HepG2 (cell line): ENCODE measurements around the gene PDYN. TPM values are rescaled to one million over a fixed set of nuclear protein-coding genes. Genes with fewer than 3 reads are reported as not detected.

Source experiments
- ATAD3A ChIP-seq: sonication (generic); formaldehyde crosslinking; IDR thresholded peaks from 2 replicates; pipeline ENCODE4 v1.4.0; 2020; ENCODE audit warnings: missing genetic modification reagents
- CREBL2 ChIP-seq: sonication (generic); formaldehyde crosslinking; IDR thresholded peaks from 2 replicates; pipeline ENCODE4 v1.8.1; 2023; ENCODE audit warnings: missing genetic modification reagents, mild to moderate bottlenecking, borderline replicate concordance
- CSRNP1 ChIP-seq: sonication (generic); formaldehyde crosslinking; IDR thresholded peaks from 2 replicates; pipeline ENCODE4 v1.8.1; 2023; ENCODE audit warnings: mild to moderate bottlenecking, missing genetic modification reagents
- ESRRA ChIP-seq: sonication (generic); formaldehyde crosslinking; IDR thresholded peaks from 2 replicates; pipeline ENCODE4 v1.5.1; 2020; ENCODE audit warnings: mild to moderate bottlenecking, low read depth, missing genetic modification reagents
- GTF2F1 ChIP-seq: fragments of 150-350 bp; IDR thresholded peaks from 2 replicates; pipeline ENCODE4 v1.6.1; 2014; ENCODE audit warnings: low read length
- HIVEP1 ChIP-seq: sonication (generic); formaldehyde crosslinking; IDR thresholded peaks from 2 replicates; pipeline ENCODE4 v1.4.0; 2020; ENCODE audit warnings: mild to moderate bottlenecking, missing genetic modification reagents
- HNRNPLL ChIP-seq: fragments of 200-400 bp; formaldehyde crosslinking; IDR thresholded peaks from 2 replicates; pipeline ENCODE4 v1.6.1; 2017; ENCODE audit warnings: mild to moderate bottlenecking, low read depth, low read length; ENCODE audit not compliant: poor library complexity, severe bottlenecking
- MYC ChIP-seq: sonication (generic); formaldehyde crosslinking; IDR thresholded peaks from 2 replicates; pipeline ENCODE4 v1.9.0; 2021; ENCODE audit warnings: missing genetic modification reagents, borderline replicate concordance
- NFE2L2 ChIP-seq: fragments of 150-350 bp; IDR thresholded peaks from 2 replicates; pipeline ENCODE4 v1.6.1; 2014; ENCODE audit warnings: low read length
- POLR2AphosphoS5 ChIP-seq: IDR thresholded peaks from 2 replicates; pipeline ENCODE4 v1.6.1; 2012; ENCODE audit warnings: low read depth, low read length
- SAP130 ChIP-seq: IDR thresholded peaks from 2 replicates; pipeline ENCODE4 v1.6.1; 2016; ENCODE audit warnings: low read depth
- SP140L ChIP-seq: sonication (generic); formaldehyde crosslinking; IDR thresholded peaks from 2 replicates; pipeline ENCODE4 v1.4.0; 2020; ENCODE audit warnings: missing genetic modification reagents, borderline replicate concordance
- TFDP1 ChIP-seq: IDR thresholded peaks from 2 replicates; pipeline ENCODE4 v1.6.1; 2016; ENCODE audit warnings: missing compliant biosample characterization, missing genetic modification reagents, borderline replicate concordance
- ZBTB34 ChIP-seq: sonication (generic); formaldehyde crosslinking; IDR thresholded peaks from 2 replicates; pipeline ENCODE4 v1.8.0; 2022; ENCODE audit warnings: mild to moderate bottlenecking, missing genetic modification reagents
- ZMYM2 ChIP-seq: sonication (generic); formaldehyde crosslinking; IDR thresholded peaks from 2 replicates; pipeline ENCODE4 v1.8.0; 2022; ENCODE audit warnings: mild to moderate bottlenecking, missing genetic modification reagents
- ZNF12 ChIP-seq: sonication (generic); formaldehyde crosslinking; IDR thresholded peaks from 2 replicates; pipeline ENCODE4 v1.5.0; 2020; ENCODE audit warnings: missing genetic modification reagents
- ZNF136 ChIP-seq: sonication (generic); formaldehyde crosslinking; IDR thresholded peaks from 2 replicates; pipeline ENCODE4 v1.8.1; 2022; ENCODE audit warnings: low read depth, mild to moderate bottlenecking, moderate library complexity, missing genetic modification reagents
- ZNF256 ChIP-seq: sonication (generic); formaldehyde crosslinking; conservative IDR thresholded peaks from 2 replicates; pipeline ENCODE4 v1.4.0; 2020; ENCODE audit warnings: missing genetic modification reagents
- ZNF274 ChIP-seq: sonication (generic); formaldehyde crosslinking; IDR thresholded peaks from 2 replicates; pipeline ENCODE4 v1.5.1; 2020; ENCODE audit warnings: mild to moderate bottlenecking, missing genetic modification reagents
- ZNF326 ChIP-seq: sonication (generic); formaldehyde crosslinking; IDR thresholded peaks from 2 replicates; pipeline ENCODE4 v1.4.0; 2020; ENCODE audit warnings: missing genetic modification reagents, borderline replicate concordance
- ZNF343 ChIP-seq: sonication (generic); formaldehyde crosslinking; IDR thresholded peaks from 2 replicates; pipeline ENCODE4 v1.4.0; 2020; ENCODE audit warnings: mild to moderate bottlenecking, missing genetic modification reagents
- ZNF367 ChIP-seq: sonication (generic); formaldehyde crosslinking; IDR thresholded peaks from 2 replicates; pipeline ENCODE4 v1.4.0; 2020; ENCODE audit warnings: missing genetic modification reagents, borderline replicate concordance
- ZNF451 ChIP-seq: sonication (generic); formaldehyde crosslinking; IDR thresholded peaks from 2 replicates; pipeline ENCODE4 v1.5.0; 2020; ENCODE audit warnings: mild to moderate bottlenecking, missing genetic modification reagents
- ZNF556 ChIP-seq: sonication (generic); formaldehyde crosslinking; IDR thresholded peaks from 2 replicates; pipeline ENCODE4 v1.4.0; 2020; ENCODE audit warnings: mild to moderate bottlenecking, missing genetic modification reagents, borderline replicate concordance
- ZNF563 ChIP-seq: sonication (generic); formaldehyde crosslinking; IDR thresholded peaks from 2 replicates; pipeline ENCODE4 v1.8.0; 2022; ENCODE audit warnings: mild to moderate bottlenecking, moderate library complexity, missing genetic modification reagents
- ZNF619 ChIP-seq: sonication (generic); formaldehyde crosslinking; IDR thresholded peaks from 2 replicates; pipeline ENCODE4 v1.4.0; 2020; ENCODE audit warnings: mild to moderate bottlenecking, missing genetic modification reagents
- ZNF749 ChIP-seq: sonication (generic); formaldehyde crosslinking; IDR thresholded peaks from 2 replicates; pipeline ENCODE4 v1.8.0; 2022; ENCODE audit warnings: mild to moderate bottlenecking, missing genetic modification reagents, moderate library complexity, borderline replicate concordance
- ZNF816 ChIP-seq: sonication (generic); formaldehyde crosslinking; IDR thresholded peaks from 2 replicates; pipeline ENCODE4 v1.8.0; 2022; ENCODE audit warnings: missing genetic modification reagents, mild to moderate bottlenecking, borderline replicate concordance
- polyA plus RNA-seq, 8 experiments: library from polyadenylated mRNA; depleted of rRNA in 3 of 8; stranded (reverse) in 7 of 8; unstranded in 1 of 8; fragments of >200 nt; fragmentation: Illumina TruSeq in 4 of 8; extraction: Trizol in 4 of 8; gene quantifications; 2 replicates each; pipeline versions ENCODE4 v1.2.1 to v1.2.3, GENCODE V29; 2011 to 2016; ENCODE audit warnings: low read depth in 4 of 8, missing spikeins in 1 of 8, mixed read lengths in 1 of 8; ENCODE audit not compliant: insufficient read depth in 1 of 8
- total RNA-seq, 5 experiments: library from RNA; depleted of rRNA; stranded (reverse); fragments of >200 nt; fragmentation: Illumina TruSeq; extraction: Trizol; gene quantifications; 2 replicates each; pipeline ENCODE4 v1.2.3, GENCODE V29; 2016; ENCODE audit warnings: low read depth in 1 of 5

Gene PDYN
- total and polyA plus RNA-seq, 2 of the 13 experiments (the other 11 are each of a cell fraction or from before 2014, with no cell fraction given): not detected

GRCh38 chr20:2005831-2006426, 12.1 kb upstream of the PDYN start (continued):
- TF ChIP-seq TFDP1 (CRISPR knock-in tag): peak; percentile 59; the same call in 1 of the 2 replicates
- TF ChIP-seq ZNF619 (CRISPR knock-in tag): no peak
- TF ChIP-seq NFE2L2: no peak
- peak; percentile 77; the same call in 1 of the 2 replicates for TF ChIP-seq ZBTB34 (CRISPR knock-in tag)
- TF ChIP-seq HNRNPLL: no peak
- peak; percentile 98 for TF ChIP-seq ATAD3A (CRISPR knock-in tag)
- peak; percentile 93 for TF ChIP-seq ZNF12 (CRISPR knock-in tag)
- peak; percentile 95 for TF ChIP-seq CSRNP1 (CRISPR knock-in tag)
- TF ChIP-seq ZNF136: no peak; the same call in 1 of the 2 replicates
- TF ChIP-seq ZNF343 (CRISPR knock-in tag): peak; percentile 96
- no peak for TF ChIP-seq POLR2AphosphoS5
- peak; percentile 91; the same call in 1 of the 2 replicates for TF ChIP-seq ZNF367 (CRISPR knock-in tag)
- TF ChIP-seq ZMYM2: peak; percentile 79
- peak; percentile 95 for TF ChIP-seq ZNF556
- TF ChIP-seq SP140L (CRISPR knock-in tag): peak; percentile 99
- TF ChIP-seq GTF2F1: no peak
- peak; percentile 96 for TF ChIP-seq ZNF563 (CRISPR knock-in tag)
- peak; percentile 99 for TF ChIP-seq ZNF816 (CRISPR knock-in tag)
- peak; percentile 97 for TF ChIP-seq ZNF274 (CRISPR knock-in tag)
- TF ChIP-seq MYC (CRISPR knock-in tag): peak; percentile 83; the same call in 1 of the 2 replicates
- TF ChIP-seq ZNF451 (CRISPR knock-in tag): peak; percentile 95
- peak; percentile 82; the same call in 1 of the 2 replicates for TF ChIP-seq ZNF326 (CRISPR knock-in tag)
- TF ChIP-seq ZNF256: peak; percentile 96; the same call in 1 of the 2 replicates
- TF ChIP-seq HIVEP1 (CRISPR knock-in tag): peak; percentile 91
- TF ChIP-seq CREBL2: 0 out of 2 replicates have a peak, but pooled peaks have one; percentile 77
- peak; percentile 97 for TF ChIP-seq SAP130 (CRISPR knock-in tag)
- peak; percentile 85 for TF ChIP-seq ESRRA (CRISPR knock-in tag)
- peak; percentile 99 for TF ChIP-seq ZNF749 (CRISPR knock-in tag)
